Activated naive CD4-positive, alpha-beta T cell treated with anti-CD3 and anti-CD28 coated beads, Interleukin-2, amount 10 ng/mL, durations not matched to agents 7 days and 5 days (primary cell): Measurements from ENCODE around the gene REL.
A peak's percentile ranks its signal among the peaks of the same experiment; 100 is the strongest.
"Not testable (repeated sequence)": the region's sequence is repeated elsewhere in the genome, so short reads cannot be mapped to it uniquely, and the experiment has no call there.

ENCODE experiments used
- CTCF ChIA-PET: fragments of 350-600 bp; sonication (Branson Sonifier 250); formaldehyde crosslinking; loops from one replicate; lab custom pipeline; 2021; ENCODE audit warnings: antibody characterized with exemption; lab: Charles Lee
- DNase-seq: peaks from one replicate; pipeline ENCODE4 v3.0.0-alpha.2; 2020
- H3K27ac Mint-ChIP-seq: one replicate; pipeline ENCODE4 v1.8.0; 2021; ENCODE audit warnings: mild to moderate bottlenecking, moderate library complexity, mixed read lengths
- H3K27me3 Mint-ChIP-seq: one replicate; pipeline ENCODE4 v1.8.0; 2021; ENCODE audit warnings: mild to moderate bottlenecking, mixed read lengths
- H3K36me3 Mint-ChIP-seq: one replicate; pipeline ENCODE4 v1.8.0; 2021; ENCODE audit warnings: mixed read lengths
- H3K4me1 Mint-ChIP-seq: one replicate; pipeline ENCODE4 v1.8.0; 2021; ENCODE audit warnings: mixed read lengths
- H3K4me3 Mint-ChIP-seq: one replicate; pipeline ENCODE4 v1.8.0; 2021; ENCODE audit warnings: mild to moderate bottlenecking, moderate library complexity, mixed read lengths
- H3K9me3 Mint-ChIP-seq: one replicate; pipeline ENCODE4 v1.8.0; 2021; ENCODE audit warnings: mixed read lengths

Gene REL

DNA sequence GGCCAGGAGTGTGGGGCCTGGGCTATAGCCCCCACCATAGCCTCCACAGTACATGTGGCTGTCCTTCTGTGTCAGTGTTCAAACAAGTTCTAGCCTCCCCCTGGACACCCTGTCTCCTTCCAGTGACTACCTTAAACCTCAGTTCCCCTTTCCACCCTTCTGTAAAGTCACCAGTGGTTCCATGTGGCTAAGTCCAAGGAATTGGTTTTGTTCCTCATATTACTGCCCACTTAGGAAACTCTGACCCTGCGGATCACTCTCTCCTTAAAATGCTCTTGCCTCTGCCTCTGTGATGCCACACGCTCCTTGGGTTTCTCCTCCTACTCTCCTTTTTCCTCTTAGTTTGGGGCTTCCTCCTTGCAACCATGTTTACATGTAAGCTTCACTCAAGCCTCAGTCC, 27.8 kb upstream of the REL start:
- no peak for DNase-seq
- H3K4me3 Mint-ChIP-seq = no peak overlapping the region
- H3K27ac Mint-ChIP-seq = no peak overlapping the region
- CTCF ChIA-PET = interaction anchor here (1.0 kb wide), 1 partner anchor 9 kb away, joined by 3 read pairs; no protein-coding TSS in a partner anchor
- no peaks in the 10 kb centered on the region for H3K4me1 Mint-ChIP-seq
- no peaks in the 10 kb centered on the region for H3K9me3 Mint-ChIP-seq
- H3K27me3 Mint-ChIP-seq = peaks cover 15% of the 10 kb centered on the region
- no peaks in the 10 kb centered on the region for H3K36me3 Mint-ChIP-seq

DNA sequence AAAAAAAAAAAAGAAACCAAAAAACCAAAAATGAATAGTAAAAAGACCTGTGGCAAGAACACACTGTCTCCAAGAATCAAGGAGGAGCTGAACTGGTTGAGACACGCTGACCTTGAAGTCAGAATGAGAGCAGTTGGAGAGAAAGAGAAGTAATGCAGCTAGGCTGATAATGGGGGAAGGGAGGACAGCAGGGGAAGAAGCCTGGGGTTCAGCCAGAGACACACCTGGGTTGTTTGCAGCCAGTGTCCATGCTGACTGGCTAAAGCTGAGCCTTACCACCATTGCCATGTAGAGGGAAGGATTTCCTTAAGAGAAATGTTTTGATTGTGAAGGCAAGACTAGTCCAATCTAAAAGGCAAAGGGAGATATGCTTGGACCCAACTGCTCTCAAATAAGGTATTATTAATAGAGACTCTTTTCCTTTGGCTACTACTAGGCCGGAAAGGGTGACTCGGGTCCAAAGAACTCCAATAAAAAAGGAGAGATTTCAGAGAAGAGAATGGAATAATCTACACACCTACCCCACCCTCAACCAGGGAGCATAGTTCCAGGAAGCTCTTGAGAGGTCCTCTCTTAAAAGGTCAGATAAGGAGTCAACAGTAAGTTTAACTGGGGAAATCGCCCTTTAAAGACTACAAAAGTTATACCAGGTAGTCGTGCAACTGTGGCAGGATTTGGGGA, 25.2 kb upstream of the REL start:
- no peaks in the 10 kb centered on the region for H3K9me3 Mint-ChIP-seq
- H3K36me3 Mint-ChIP-seq = no peaks in the 10 kb centered on the region
- no peaks in the 10 kb centered on the region for H3K4me1 Mint-ChIP-seq
- CTCF ChIA-PET = no interaction called here
- H3K27ac Mint-ChIP-seq = no peak overlapping the region
- peaks cover 19% of the 10 kb centered on the region for H3K27me3 Mint-ChIP-seq
- DNase-seq = no peak
- no peak overlapping the region for H3K4me3 Mint-ChIP-seq

DNA sequence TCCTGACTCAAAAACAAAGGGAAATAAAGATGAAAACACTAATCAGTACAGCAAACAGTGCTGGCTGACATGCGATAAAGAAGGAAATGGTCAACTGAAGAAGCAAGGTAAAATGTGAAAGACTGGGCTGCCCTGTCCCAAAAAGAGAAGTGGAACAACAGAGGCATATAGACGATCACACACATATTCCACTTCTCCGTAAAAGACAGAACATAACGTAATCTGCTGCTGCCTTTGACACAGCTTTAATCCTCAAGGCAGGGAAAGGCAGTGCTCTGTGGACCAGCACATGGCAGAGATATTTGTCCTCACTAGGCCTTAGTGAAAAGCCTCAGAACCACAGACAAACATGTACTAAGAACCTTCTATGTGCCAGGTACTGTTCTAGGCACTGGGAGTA, 24.3 kb upstream of the REL start:
- Mint-ChIP-seq H3K9me3 (peaks cover 1% of the 10 kb centered on the region), H3K4me1 (peaks cover 2% of the 10 kb centered on the region), H3K27ac (no peak overlapping the region), H3K27me3 (peaks cover 28% of the 10 kb centered on the region), H3K36me3 (peaks cover 2% of the 10 kb centered on the region), H3K4me3 (no peak overlapping the region)
- DNase-seq = no peak
- CTCF ChIA-PET = no interaction called here

DNA sequence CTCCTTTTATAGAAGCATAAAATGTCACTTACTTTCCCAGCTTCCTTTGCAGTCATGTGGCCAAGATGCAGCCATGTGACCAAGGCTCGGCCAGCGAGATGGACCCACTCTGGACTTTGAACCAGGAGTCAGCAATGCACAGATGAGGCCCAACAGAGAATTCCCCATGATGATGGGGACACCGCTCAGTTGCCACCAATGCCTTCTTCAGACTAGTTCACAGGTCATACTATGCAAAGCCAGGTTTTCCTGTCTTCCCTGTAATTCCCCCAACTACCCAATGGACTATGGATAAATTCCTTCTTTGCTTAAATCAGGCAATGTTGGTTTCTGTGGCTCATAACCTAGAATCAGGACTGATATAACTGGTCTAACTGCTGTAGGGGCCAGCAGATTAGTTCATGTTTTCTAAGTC, 22.5 kb upstream of the REL start:
- H3K27ac Mint-ChIP-seq = no peak overlapping the region
- no peak for DNase-seq
- peaks cover 23% of the 10 kb centered on the region for H3K27me3 Mint-ChIP-seq
- peaks cover 5% of the 10 kb centered on the region for H3K36me3 Mint-ChIP-seq
- H3K4me3 Mint-ChIP-seq = no peak overlapping the region
- CTCF ChIA-PET = no interaction called here
- peaks cover 1% of the 10 kb centered on the region for H3K9me3 Mint-ChIP-seq
- H3K4me1 Mint-ChIP-seq = peaks cover 6% of the 10 kb centered on the region

DNA sequence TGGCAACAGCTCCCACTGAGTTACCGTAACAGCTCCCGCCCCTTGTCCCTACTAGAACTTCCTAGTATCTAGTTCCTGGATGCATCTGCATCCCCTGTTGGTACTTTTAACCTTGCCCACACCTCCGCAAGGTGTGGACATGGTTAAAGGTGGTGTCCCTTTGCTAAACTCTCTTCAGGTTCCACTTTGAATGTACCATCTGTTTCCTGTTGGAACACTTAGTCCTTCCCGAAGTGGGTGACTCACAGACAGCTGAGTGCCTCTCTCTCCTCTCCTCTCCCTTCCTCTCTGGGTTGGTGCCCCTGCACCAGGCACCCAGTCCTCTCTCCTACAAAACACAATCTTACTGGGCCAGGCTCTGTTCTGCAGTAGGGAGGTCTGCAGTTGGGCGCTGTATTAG, 19.6 kb upstream of the REL start:
- Mint-ChIP-seq H3K36me3 (peaks cover 13% of the 10 kb centered on the region), H3K4me3 (no peak overlapping the region), H3K27me3 (peaks cover 21% of the 10 kb centered on the region), H3K9me3 (peaks cover 12% of the 10 kb centered on the region), H3K27ac (no peak overlapping the region), H3K4me1 (peaks cover 6% of the 10 kb centered on the region)
- CTCF ChIA-PET = no interaction called here
- DNase-seq = no peak

DNA sequence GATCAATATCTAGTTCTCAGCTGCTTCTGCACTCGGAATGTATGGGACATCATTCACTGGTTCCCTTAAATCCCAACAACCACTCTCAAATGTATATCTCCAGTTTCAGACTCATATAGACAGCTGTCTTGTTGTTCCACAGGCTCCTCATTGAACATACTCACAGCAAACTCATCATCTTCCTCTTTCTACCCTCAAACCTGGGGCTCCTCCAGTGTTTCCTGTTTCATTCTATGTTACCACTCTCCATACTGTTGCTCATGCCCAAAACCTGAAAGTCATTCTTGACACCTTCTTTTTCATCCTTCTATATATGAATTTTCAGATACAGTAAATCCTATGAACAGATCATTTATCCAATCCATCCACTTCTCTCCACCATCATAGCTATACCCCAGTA, 18.7 kb upstream of the REL start:
- CTCF ChIA-PET = interaction anchor here (0.6 to 0.9 kb wide), 2 partner anchors 9 to 136 kb away, joined by 3 read pairs; no protein-coding TSS in a partner anchor
- Mint-ChIP-seq H3K9me3 (peaks cover 19% of the 10 kb centered on the region), H3K4me3 (no peak overlapping the region), H3K4me1 (peaks cover 15% of the 10 kb centered on the region), H3K36me3 (peaks cover 20% of the 10 kb centered on the region), H3K27me3 (peaks cover 21% of the 10 kb centered on the region), H3K27ac (no peak overlapping the region)
- DNase-seq = no peak

DNA sequence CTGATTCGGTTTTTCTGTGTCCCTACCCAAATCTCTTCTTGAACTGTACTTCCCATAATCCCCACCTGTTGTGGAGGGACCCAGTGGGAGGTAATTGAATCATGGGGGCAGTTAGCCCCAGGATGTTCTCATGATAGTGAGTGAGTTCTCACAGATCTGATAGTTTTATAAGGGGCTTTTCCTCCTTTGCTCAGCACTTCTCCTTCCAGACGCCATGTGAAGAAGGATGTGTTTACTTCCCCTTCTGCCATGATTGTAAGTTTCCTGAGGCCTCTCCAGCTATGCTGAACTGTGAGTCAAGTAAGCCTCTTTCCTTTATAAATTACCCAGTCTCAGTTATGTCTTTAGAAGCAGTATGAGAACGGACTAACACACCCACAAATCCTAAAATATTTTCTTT, 16.0 kb upstream of the REL start:
- DNase-seq = not testable (repeated sequence)

DNA sequence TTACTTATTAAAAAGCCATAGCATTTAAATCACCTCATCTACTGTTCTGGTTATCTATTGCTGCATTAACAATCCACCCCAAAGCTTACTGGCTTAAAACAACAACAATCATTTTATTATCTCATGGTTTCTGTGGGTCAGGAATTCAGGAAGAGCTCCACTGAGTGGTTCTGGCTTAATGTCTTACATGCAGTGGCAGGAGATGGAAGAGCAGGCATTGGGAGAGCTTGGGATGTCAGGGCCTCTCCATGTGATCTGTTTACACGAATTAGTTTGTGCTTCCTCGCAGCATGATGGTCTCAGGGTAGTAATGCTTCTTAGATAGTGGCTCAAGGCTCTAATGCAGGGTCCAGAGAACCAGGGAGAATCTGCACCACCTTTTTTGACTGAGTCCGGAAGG, 14.4 kb upstream of the REL start:
- peaks cover 25% of the 10 kb centered on the region for H3K4me1 Mint-ChIP-seq
- CTCF ChIA-PET = interaction anchor here (0.6 to 1.3 kb wide), 3 partner anchors 32 to 140 kb away, joined by 3 to 6 read pairs (median 3); no protein-coding TSS in a partner anchor
- H3K27me3 Mint-ChIP-seq = peaks cover under 1% of the 10 kb centered on the region
- peaks cover 24% of the 10 kb centered on the region for H3K9me3 Mint-ChIP-seq
- H3K27ac Mint-ChIP-seq = peak overlapping the region; percentile 50
- peaks cover 29% of the 10 kb centered on the region for H3K36me3 Mint-ChIP-seq
- DNase-seq = no peak
- H3K4me3 Mint-ChIP-seq = no peak overlapping the region

More for the DNA sequence above, 16.0 kb upstream of the REL start:
- H3K27me3 Mint-ChIP-seq = peaks cover 12% of the 10 kb centered on the region
- not testable (repeated sequence) for H3K27ac Mint-ChIP-seq, H3K4me3 Mint-ChIP-seq
- H3K36me3 Mint-ChIP-seq = peaks cover 30% of the 10 kb centered on the region
- peaks cover 26% of the 10 kb centered on the region for H3K4me1 Mint-ChIP-seq
- CTCF ChIA-PET = interaction anchor here (0.6 kb wide), 1 partner anchor 96 kb away, joined by 3 read pairs; no protein-coding TSS in a partner anchor
- H3K9me3 Mint-ChIP-seq = peaks cover 25% of the 10 kb centered on the region

DNA sequence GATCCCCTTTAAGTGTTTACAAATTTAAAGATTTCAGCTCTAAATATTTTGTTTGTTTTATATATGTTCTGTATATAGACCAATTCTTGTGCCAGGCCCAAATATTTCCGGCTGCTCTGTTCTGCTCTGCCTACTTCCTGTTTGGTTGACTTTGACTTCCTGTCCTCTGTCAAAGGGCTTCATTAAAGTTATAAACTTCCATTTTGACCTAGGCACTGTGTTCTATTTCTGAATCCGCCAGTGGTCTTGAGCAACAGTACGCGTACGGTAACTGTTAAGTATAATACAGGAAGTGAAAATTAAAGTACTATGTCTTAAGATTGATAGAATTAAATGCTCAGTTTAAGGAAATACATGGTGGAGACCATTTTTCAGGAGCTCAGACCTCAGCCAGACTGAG, 13.5 kb upstream of the REL start:
- no peaks in the 10 kb centered on the region for H3K27me3 Mint-ChIP-seq
- H3K4me1 Mint-ChIP-seq = peaks cover 29% of the 10 kb centered on the region
- peak; percentile 63 for DNase-seq
- CTCF ChIA-PET = interaction anchor here (1.3 kb wide), 1 partner anchor 50 kb away, joined by 6 read pairs; no protein-coding TSS in a partner anchor
- no peak overlapping the region for H3K4me3 Mint-ChIP-seq
- peak overlapping the region; percentile 90 for H3K27ac Mint-ChIP-seq
- H3K9me3 Mint-ChIP-seq = peaks cover 24% of the 10 kb centered on the region
- H3K36me3 Mint-ChIP-seq = peaks cover 29% of the 10 kb centered on the region

DNA sequence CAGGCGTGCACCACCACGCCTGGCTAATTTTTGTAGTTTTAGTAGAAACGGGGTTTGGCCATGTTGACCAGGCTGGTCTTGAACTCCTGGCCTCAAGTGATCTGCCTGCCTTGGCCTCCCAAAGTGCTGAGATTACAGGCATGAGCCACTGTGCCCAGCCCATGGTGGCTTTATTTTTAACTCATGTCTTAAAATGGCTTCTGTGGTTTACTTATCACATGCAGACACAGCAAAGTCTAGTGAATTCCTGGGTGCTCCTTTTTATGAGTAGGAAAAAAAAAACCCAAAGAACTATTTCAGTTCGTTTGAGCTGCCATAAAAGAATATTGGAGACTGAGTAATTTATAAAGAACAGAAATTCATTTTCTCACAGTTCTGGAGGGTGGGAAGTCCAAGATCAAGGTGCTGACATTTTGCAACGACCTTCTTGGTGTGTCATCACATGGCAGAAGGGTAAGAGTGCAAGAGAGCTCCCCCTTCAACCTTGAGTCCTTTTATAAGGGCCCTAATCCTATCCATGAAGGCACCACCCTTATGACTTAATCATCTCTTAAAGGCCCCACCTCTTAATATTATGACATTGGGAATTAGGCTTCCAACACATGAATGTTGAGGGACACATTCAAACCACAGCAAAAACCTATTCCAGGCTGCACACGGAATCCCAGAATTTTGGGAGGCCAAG, 12.6 kb upstream of the REL start:
- peaks cover 26% of the 10 kb centered on the region for H3K36me3 Mint-ChIP-seq
- H3K9me3 Mint-ChIP-seq = peaks cover 24% of the 10 kb centered on the region
- H3K27me3 Mint-ChIP-seq = no peaks in the 10 kb centered on the region
- CTCF ChIA-PET = no interaction called here
- H3K27ac Mint-ChIP-seq = peak overlapping the region; percentile 49
- no peak for DNase-seq
- H3K4me1 Mint-ChIP-seq = peaks cover 30% of the 10 kb centered on the region
- no peak overlapping the region for H3K4me3 Mint-ChIP-seq

DNA sequence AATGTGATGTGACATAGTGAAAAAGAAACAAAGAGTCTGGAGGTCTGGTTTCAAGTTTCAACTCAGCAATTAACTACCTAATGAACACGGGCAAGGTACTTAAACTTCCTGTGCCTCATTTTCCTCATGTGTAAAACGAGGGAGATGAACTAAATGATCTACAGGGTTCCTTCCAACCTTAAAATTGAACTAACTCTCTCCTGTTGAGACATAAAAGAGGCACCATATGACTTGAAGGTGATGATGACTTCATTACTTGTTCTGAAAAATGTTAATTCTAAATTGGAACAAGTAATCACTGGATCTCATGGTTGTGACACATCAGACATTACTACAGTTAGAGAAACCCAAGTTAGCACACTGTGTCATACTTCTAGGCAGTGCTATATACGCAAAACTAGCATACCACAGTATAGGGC, 8.9 kb upstream of the REL start:
- H3K27me3 Mint-ChIP-seq = no peaks in the 10 kb centered on the region
- peaks cover 10% of the 10 kb centered on the region for H3K9me3 Mint-ChIP-seq
- H3K4me3 Mint-ChIP-seq = no peak overlapping the region
- no peak for DNase-seq
- CTCF ChIA-PET = no interaction called here
- H3K36me3 Mint-ChIP-seq = peaks cover 10% of the 10 kb centered on the region
- H3K4me1 Mint-ChIP-seq = peaks cover 23% of the 10 kb centered on the region
- H3K27ac Mint-ChIP-seq = no peak overlapping the region

DNA sequence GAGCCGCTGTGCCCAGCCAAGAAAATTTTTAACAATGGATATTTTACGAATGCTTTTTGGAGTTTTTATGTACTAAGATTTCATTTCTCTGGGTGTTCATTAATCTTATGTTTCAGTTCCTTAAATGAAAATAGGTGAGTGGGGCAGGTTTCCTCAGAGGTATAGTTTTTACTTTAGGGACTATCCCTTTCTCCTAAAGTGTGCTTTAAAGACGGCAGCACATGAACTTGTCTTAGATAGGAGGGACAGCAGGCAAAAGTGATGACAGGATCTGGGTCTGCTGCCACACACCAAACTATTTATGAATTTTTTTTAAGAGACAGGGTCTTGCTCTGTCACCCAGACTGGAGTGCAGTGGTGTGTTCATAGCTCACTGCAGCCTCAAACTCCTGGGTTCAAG, 8.0 kb upstream of the REL start:
- peaks cover 4% of the 10 kb centered on the region for H3K9me3 Mint-ChIP-seq
- H3K4me1 Mint-ChIP-seq = peaks cover 15% of the 10 kb centered on the region
- CTCF ChIA-PET = no interaction called here

DNA sequence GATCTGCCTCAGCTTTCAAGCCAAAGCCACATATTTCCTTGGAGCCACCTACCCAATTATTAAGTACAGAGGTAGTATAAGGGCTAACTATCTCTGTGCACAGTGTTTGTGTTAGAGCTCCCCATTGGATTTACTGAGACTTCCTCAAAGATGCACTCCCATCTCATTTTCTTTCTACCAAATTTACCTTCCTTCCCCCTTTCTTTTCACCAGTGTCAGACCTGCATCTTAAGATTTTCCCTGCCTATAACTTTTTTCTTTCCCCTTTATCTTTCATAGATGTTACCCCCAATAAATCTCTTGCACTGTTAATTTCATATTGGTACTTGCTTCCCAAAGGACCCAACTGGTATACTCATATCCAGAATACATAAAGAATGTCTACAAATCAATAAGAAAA, 5.9 kb upstream of the REL start:
- Mint-ChIP-seq H3K4me3 (no peak overlapping the region), H3K27me3 (peaks cover 4% of the 10 kb centered on the region), H3K9me3 (peaks cover 2% of the 10 kb centered on the region), H3K4me1 (peaks cover 15% of the 10 kb centered on the region), H3K27ac (no peak overlapping the region), H3K36me3 (no peaks in the 10 kb centered on the region)
- CTCF ChIA-PET = no interaction called here
- DNase-seq = no peak

More for the DNA sequence above, 8.0 kb upstream of the REL start:
- Mint-ChIP-seq H3K27ac (no peak overlapping the region), H3K36me3 (peaks cover 2% of the 10 kb centered on the region), H3K4me3 (no peak overlapping the region), H3K27me3 (no peaks in the 10 kb centered on the region)
- no peak for DNase-seq

DNA sequence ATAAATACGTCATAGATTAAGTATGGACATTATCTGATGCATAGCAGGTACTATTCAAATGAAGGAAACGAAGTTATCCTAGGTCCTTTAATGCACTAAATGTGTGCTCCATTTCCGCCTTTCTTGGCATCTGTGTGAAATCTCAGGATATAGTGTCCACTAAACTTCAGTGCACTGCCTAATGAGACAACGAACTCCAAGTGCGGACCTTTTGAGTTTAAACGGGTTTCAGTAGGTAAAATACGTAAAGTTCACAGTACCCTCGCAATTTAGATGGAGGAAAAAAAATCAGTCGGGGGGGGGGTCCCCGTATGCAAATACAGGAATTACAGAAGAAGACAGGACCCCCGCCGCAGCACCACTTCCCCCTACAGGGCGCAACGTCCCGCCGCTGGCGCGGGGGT, 729 bp upstream of the REL start:
- CTCF ChIA-PET = interaction anchor here (1.2 kb wide), 1 partner anchor 76 kb away, joined by 4 read pairs; no protein-coding TSS in a partner anchor
- H3K4me1 Mint-ChIP-seq = peaks cover 25% of the 10 kb centered on the region
- peaks cover 4% of the 10 kb centered on the region for H3K27me3 Mint-ChIP-seq
- peak overlapping the region; percentile 93 for H3K4me3 Mint-ChIP-seq
- no peak for DNase-seq
- H3K9me3 Mint-ChIP-seq = no peaks in the 10 kb centered on the region
- peaks cover 4% of the 10 kb centered on the region for H3K36me3 Mint-ChIP-seq
- H3K27ac Mint-ChIP-seq = peak overlapping the region; percentile 95
